Mucosa of stomach (tissue), 1 donor: ENCODE measurements around the gene LGALS16.

Experiments
- H3K27me3 ChIP-seq: one replicate; pipeline ENCODE4 v1.7.0; 2013; ENCODE audit warnings: mild to moderate bottlenecking, low read length; ENCODE audit not compliant: control insufficient read depth, insufficient read depth
- H3K36me3 ChIP-seq: one replicate; pipeline ENCODE4 v1.7.0; 2013; ENCODE audit warnings: low read length; ENCODE audit not compliant: control insufficient read depth, insufficient read depth
- H3K4me1 ChIP-seq: one replicate; pipeline ENCODE4 v1.7.0; 2013; ENCODE audit warnings: mild to moderate bottlenecking, low read length; ENCODE audit not compliant: control insufficient read depth, insufficient read depth
- H3K4me3 ChIP-seq: one replicate; pipeline ENCODE4 v1.7.0; 2013; ENCODE audit warnings: low read length
- H3K9ac ChIP-seq: one replicate; pipeline ENCODE4 v1.7.0; 2013; ENCODE audit warnings: mild to moderate bottlenecking, low read length, moderate library complexity
- H3K9me3 ChIP-seq: one replicate; pipeline ENCODE4 v1.7.0; 2013; ENCODE audit warnings: mild to moderate bottlenecking, low read length, moderate library complexity; ENCODE audit not compliant: control insufficient read depth
- donor health status: Pancreatic carcinoma.

LGALS16 gene

DNA sequence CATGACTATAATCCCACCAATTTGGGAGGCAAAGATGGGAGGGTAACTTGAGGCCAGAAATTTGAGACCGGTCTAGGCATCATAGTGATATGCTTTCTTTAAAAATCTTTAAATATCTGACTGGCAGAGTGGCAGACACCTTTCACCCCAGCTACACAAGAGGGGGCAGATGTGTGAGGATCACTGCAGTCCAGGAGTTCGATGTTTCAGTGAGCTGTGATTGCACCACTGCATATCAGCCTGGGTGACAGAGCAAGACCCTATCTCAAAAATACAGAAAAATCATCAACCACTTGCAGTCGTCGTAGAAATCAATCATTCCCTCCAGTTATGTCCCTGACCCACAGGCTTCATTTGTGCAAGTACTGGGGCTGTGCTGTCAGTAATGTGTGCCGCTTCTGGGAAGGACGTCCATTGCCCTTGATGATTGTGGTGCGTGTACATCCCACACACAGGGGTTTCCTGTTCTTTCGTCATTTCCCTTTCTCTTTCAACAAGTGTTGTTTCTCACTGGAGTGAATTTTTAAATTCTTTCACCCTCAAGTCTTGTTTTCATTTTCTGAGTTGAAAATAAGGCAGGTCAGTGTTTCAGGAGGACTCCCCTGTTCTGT lies 50.0 kb downstream of the LGALS16 start:
- Histone ChIP-seq H3K9me3 (no peaks in the 10 kb centered on the region), H3K27me3 (no peaks in the 10 kb centered on the region), H3K36me3 (no peaks in the 10 kb centered on the region), H3K9ac (no peak overlapping the region), H3K4me3 (no peak overlapping the region), H3K4me1 (no peaks in the 10 kb centered on the region)

DNA sequence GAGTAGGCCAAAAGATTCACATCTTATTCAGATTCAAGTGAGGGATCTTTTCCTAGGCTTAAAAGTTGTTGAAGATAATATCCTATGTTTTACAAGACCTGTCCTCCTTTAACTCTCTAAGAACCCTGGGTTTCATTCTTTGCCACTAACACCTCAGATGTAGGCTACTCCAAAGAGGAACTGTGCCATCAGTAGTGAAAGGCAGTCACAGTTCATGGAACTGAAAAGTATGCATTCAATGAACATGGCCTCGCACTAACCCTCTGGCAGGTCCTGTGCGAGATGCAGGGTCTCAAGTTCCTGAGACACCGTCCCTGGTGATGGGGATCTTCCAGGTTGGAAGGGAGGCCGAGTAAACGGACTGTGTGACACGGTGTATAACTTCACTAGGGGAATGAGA lies 52.9 kb downstream of the LGALS16 start:
- H3K36me3 ChIP-seq = no peaks in the 10 kb centered on the region

DNA sequence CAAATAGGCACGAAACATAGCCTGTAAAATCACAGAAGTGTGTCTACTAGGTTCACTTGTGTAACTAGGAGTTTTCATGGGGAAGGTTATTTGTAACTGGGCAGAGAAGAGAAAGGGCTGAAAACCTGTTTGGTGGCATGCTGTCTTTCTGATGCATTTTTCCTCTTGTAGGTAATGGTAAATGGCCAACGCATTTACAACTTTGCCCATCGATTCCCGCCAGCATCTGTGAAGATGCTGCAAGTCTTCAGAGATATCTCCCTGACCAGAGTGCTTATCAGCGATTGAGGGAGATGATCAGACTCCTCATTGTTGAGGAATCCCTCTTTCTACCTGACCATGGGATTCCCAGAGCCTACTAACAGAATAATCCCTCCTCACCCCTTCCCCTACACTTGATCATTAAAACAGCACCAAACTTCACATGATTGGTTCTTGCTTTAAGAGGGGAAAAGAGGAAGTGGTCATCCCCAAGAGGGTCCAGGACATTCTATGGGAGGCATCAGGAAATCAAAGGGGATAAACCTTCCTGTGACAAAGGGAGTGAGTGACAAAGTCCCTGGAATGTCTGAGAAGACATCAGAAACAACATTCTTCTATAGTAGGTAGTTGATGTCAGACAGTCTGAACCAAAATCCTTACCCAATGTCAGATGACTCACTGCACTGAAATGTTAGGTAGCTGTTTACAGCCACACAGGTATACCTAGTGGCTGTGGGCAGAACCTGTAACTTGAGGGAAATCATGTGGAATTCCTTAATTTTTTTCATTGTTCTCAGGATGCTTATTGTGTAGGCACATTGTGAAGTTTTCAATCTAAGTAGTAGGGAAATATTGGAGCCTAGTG lies 53.5 kb downstream of the LGALS16 start:
- no peak overlapping the region for H3K4me3 ChIP-seq
- H3K9me3 ChIP-seq = no peaks in the 10 kb centered on the region
- H3K9ac ChIP-seq = no peak overlapping the region
- no peaks in the 10 kb centered on the region for H3K36me3 ChIP-seq
- no peaks in the 10 kb centered on the region for H3K4me1 ChIP-seq
- no peaks in the 10 kb centered on the region for H3K27me3 ChIP-seq

More for the DNA sequence above, 52.9 kb downstream of the LGALS16 start:
- no peaks in the 10 kb centered on the region for H3K27me3 ChIP-seq
- no peak overlapping the region for H3K9ac ChIP-seq
- no peaks in the 10 kb centered on the region for H3K4me1 ChIP-seq
- no peak overlapping the region for H3K4me3 ChIP-seq
- no peaks in the 10 kb centered on the region for H3K9me3 ChIP-seq
